SK-N-SH (cell line): ENCODE measurements around the gene NANOS2.

ENCODE experiments used
- FOXM1 ChIP-seq: IDR thresholded peaks from 2 replicates; pipeline ENCODE4 v1.4.0; 2012; ENCODE audit warnings: low read depth, mild to moderate bottlenecking
- MAX ChIP-seq: IDR thresholded peaks from 2 replicates; pipeline ENCODE4 v1.4.0; 2012; ENCODE audit warnings: low read depth
- RXRA ChIP-seq: IDR thresholded peaks from 2 replicates; pipeline ENCODE4 v1.4.0; 2012; ENCODE audit warnings: low read depth, mild to moderate bottlenecking, borderline replicate concordance
- TAF1 ChIP-seq: IDR thresholded peaks from 2 replicates; pipeline ENCODE4 v1.6.1; 2012; ENCODE audit warnings: low read depth, mild to moderate bottlenecking, low read length, moderate library complexity, borderline replicate concordance

DNA sequence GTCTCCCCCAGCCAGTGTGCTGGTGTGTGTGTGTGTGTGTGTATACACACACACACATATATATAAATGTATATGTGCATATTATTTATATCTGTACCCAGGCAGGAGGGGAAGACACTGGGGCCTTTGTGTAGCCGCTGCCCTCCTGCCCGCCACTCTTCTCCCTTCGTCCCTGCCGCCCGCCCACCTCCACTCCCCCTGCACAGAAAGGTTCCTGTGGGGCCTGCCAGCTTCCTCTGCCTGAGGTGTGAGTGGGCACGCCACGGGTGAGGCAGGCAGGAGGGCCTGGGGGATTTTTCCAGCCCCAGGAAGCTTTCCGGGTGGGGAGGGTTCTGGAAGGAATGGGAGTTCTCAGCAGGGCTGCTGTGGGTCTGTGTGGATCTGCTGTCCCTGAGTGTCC, 35.5 kb downstream of the NANOS2 start:
- TF ChIP-seq FOXM1, result no peak
- no peak for TF ChIP-seq RXRA
- TF ChIP-seq TAF1, result no peak
- no peak for TF ChIP-seq MAX
